Nephron (organoid): Measurements from ENCODE around the gene SLC10A3.

Source experiments
- H3K27ac Mint-ChIP-seq, 3 experiments: 2 replicates each; pipeline ENCODE4 v1.8.0; 2020; ENCODE audit warnings: mixed read lengths in 3 of 3, mild to moderate bottlenecking in 2 of 3, moderate library complexity in 1 of 3
- H3K27me3 Mint-ChIP-seq: 2 replicates; pipeline ENCODE4 v1.8.0; 2021; ENCODE audit warnings: low read depth, mild to moderate bottlenecking, moderate library complexity, mixed read lengths
- H3K36me3 Mint-ChIP-seq: 2 replicates; pipeline ENCODE4 v1.8.0; 2020; ENCODE audit warnings: low read depth, mixed read lengths
- H3K4me1 Mint-ChIP-seq: 2 replicates; pipeline ENCODE4 v1.8.0; 2020; ENCODE audit warnings: mixed read lengths
- H3K4me3 Mint-ChIP-seq, 3 experiments: 2 replicates each; pipeline ENCODE4 v1.8.0; 2020; ENCODE audit warnings: mild to moderate bottlenecking in 3 of 3, mixed read lengths in 3 of 3, moderate library complexity in 2 of 3
- H3K9me3 Mint-ChIP-seq: 2 replicates; pipeline ENCODE4 v1.8.0; 2020; ENCODE audit warnings: mixed read lengths
- CTCF ChIP-seq, 3 experiments: fragments of 200-600 bp; sonication (generic); IDR thresholded peaks; one replicate each; pipeline ENCODE4 v1.5.0; 2021; ENCODE audit warnings: antibody characterized with exemption in 3 of 3; ENCODE audit not compliant: unreplicated experiment in 3 of 3

SLC10A3 gene

GRCh38 chrX:154466907-154467306, 23.5 kb downstream of the SLC10A3 start:
- Mint-ChIP-seq H3K36me3 (peaks cover 23% of the 10 kb centered on the region), H3K9me3 (peaks cover 7% of the 10 kb centered on the region), H3K4me1 (no peaks in the 10 kb centered on the region), H3K27me3 (no peaks in the 10 kb centered on the region), H3K4me3 (no peak overlapping the region), H3K27ac (no peak overlapping the region)
- no peak for TF ChIP-seq CTCF (IDR thresholded peaks at IDR 0.05; ENCODE audit: unreplicated experiment in 3 of 3)

GRCh38 chrX:154466036-154466435, 24.4 kb downstream of the SLC10A3 start:
- TF ChIP-seq CTCF (IDR thresholded peaks at IDR 0.05; ENCODE audit: unreplicated experiment in 3 of 3) = no peak
- no peaks in the 10 kb centered on the region for H3K27me3 Mint-ChIP-seq
- H3K4me1 Mint-ChIP-seq = no peaks in the 10 kb centered on the region
- no peak overlapping the region for H3K27ac Mint-ChIP-seq
- peaks cover 27% of the 10 kb centered on the region for H3K36me3 Mint-ChIP-seq
- H3K9me3 Mint-ChIP-seq = peaks cover 10% of the 10 kb centered on the region
- H3K4me3 Mint-ChIP-seq = no peak overlapping the region

- no peak overlapping the region for H3K27ac Mint-ChIP-seq
- no peak overlapping the region for H3K4me3 Mint-ChIP-seq
- no peaks in the 10 kb centered on the region for H3K4me1 Mint-ChIP-seq
- H3K36me3 Mint-ChIP-seq = peaks cover 22% of the 10 kb centered on the region
- peaks cover 12% of the 10 kb centered on the region for H3K9me3 Mint-ChIP-seq
- H3K27me3 Mint-ChIP-seq = no peaks in the 10 kb centered on the region
- TF ChIP-seq CTCF (IDR thresholded peaks at IDR 0.05; ENCODE audit: unreplicated experiment in 3 of 3) = no peak
Measured at GRCh38 chrX:154465601-154466000, 24.8 kb downstream of the SLC10A3 start.

GRCh38 chrX:154464806-154465365, 25.5 kb downstream of the SLC10A3 start:
- no peaks in the 10 kb centered on the region for H3K4me1 Mint-ChIP-seq
- no peak overlapping the region for H3K27ac Mint-ChIP-seq
- no peak overlapping the region for H3K4me3 Mint-ChIP-seq
- no peaks in the 10 kb centered on the region for H3K27me3 Mint-ChIP-seq
- no peak for TF ChIP-seq CTCF (IDR thresholded peaks at IDR 0.05; ENCODE audit: unreplicated experiment in 3 of 3)
- H3K9me3 Mint-ChIP-seq = peaks cover 12% of the 10 kb centered on the region
- peaks cover 17% of the 10 kb centered on the region for H3K36me3 Mint-ChIP-seq

- no peak overlapping the region for H3K4me3 Mint-ChIP-seq
Measured at GRCh38 chrX:154463611-154464220, 26.7 kb downstream of the SLC10A3 start.

More at GRCh38 chrX:154463611-154464220, 26.7 kb downstream of the SLC10A3 start:
- Mint-ChIP-seq H3K36me3 (peaks cover 17% of the 10 kb centered on the region), H3K27ac (no peak overlapping the region), H3K4me1 (no peaks in the 10 kb centered on the region), H3K9me3 (peaks cover 12% of the 10 kb centered on the region), H3K27me3 (no peaks in the 10 kb centered on the region)
- TF ChIP-seq CTCF (IDR thresholded peaks at IDR 0.05; ENCODE audit: unreplicated experiment in 3 of 3) = no peak
